Measurements from ENCODE around the gene SPINK13.
"Not testable (repeated sequence)": the region's sequence is repeated elsewhere in the genome, so short reads cannot be mapped to it uniquely, and the experiment has no call there.

SPINK13 gene

DNA sequence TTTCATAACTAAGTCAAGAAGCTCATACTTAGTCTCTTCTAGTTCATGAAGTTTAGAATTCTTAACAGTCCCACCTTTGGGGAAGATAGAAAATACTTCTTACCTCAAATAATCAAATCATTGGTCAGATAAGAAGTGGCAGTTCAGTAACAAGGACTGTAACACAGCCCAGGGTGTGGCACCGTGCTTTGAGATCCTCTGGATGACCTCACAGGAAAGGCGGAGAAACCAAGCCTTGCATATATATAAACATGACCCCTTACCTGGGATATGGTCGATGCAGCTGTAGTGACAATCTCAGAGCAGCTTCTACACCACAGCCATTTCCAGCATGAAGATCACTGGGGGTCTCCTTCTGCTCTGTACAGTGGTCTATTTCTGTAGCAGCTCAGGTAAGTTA is 43.6 kb downstream of the SPINK13 start, which contains the start of gene SPINK7:
TSS of gene SPINK7 (plus strand) at position 271 of the 400 bp plus-strand sequence. CDS start at position 332, 61 bp downstream.
- DNase-seq (ENCODE audit: low spot score), result no peak

DNA sequence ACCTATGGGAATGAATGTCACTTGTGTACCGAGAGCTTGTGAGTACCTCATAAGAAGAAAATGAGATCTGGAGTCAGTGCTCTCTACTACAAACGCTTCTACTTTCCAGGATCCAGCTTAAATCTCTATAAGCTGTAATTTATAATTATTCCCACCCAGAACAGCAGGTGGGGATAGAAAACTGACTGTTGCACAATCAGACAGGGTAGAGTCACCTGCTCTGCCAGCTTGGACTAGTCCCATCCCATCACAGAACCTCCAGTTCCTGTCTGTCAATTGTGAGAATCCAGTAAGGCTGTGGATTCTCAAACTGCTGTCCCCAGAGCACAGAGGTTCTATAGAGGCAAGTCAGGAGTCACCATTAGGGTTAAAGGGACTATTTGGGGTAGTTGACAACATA is 45.6 kb downstream of the SPINK13 start:
- no peak for DNase-seq (ENCODE audit: low spot score)

DNA sequence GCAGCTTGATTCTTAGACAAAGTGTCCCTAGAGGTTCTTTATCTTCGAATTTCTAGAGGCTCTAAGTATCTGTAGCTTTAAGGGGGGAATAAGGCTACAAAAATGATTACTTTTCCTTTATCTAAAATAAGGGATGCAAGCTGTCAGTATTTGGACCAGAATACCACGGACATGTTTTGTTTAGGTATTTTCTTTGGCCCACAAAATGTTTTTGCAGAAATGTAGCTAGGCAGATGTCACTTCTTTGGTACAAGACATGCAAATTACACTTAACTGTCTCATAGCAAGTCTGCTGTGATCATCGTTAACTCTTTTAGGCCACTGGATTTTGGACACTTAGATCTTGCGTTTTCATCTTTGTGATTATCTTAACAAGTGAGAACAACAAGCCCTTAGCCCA is 46.1 kb downstream of the SPINK13 start:
- no peak for DNase-seq (ENCODE audit: low spot score)

DNA sequence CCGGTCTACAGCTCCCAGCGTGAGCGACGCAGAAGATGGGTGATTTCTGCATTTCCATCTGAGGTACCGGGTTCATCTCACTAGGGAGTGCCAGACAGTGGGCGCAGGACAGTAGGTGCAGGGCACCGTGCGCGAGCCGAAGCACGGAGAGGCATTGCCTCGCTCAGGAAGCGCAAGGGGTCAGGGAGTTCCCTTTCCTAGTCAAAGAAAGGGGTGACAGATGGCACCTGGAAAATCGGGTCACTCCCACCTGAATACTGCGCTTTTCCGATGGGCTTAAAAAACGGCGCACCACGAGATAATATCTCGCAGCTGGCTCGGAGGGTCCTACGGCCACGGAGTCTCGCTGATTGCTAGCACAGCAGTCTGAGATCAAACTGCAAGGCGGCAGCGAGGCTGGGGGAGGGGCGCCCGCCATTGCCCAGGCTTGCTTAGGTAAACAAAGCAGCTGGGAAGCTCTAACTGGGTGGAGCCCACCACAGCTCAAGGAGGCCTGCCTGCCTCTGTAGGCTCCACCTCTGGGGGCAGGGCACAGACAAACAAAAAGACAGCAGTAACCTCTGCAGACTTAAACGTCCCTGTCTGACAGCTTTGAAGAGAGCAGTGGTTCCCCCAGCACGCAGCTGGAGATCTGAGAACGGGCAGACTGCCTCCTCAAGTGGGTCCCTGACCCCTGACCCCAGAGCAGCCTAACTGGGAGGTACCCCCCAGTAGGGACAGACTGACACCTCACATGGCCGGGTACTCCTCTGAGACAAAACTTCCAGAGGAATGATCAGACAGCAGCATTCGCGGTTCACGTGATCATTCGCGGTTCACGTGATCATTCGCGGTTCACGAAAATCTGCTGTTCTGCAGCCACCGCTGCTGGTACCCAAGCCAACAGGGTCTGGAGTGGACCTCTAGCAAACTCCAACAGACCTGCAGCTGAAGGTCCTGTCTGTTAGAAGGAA is 51.7 kb downstream of the SPINK13 start:
- DNase-seq (ENCODE audit: low spot score), result not testable (repeated sequence)

DNA sequence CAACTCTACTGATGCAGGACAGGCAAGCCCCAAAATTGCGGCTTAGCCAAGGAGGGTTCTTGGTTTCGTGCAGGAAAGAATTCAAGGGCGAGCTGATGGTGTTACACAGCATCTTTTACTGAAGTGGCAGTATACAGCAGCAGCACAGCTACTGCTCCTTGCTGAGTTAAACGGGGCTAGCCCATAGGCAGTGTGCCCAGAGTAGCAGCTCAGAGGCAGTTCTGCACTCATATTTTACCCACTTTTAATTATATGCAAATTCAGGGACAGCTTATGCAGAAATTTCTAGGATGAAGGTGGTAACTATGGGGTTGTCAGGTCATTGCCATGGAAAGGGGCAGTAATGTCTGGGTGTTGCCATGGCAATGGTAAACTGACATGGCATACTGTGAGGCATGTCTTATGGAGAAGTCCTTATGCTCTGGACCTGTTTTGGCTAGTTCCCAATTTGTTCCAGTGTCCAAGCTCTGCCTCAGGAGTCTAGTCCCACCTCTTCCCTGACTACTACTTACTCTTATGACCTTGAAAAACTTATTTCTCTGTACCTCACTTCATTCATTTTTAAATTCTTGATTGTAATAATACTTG is 64.8 kb downstream of the SPINK13 start:
- DNase-seq (ENCODE audit: low spot score), result no peak

DNA sequence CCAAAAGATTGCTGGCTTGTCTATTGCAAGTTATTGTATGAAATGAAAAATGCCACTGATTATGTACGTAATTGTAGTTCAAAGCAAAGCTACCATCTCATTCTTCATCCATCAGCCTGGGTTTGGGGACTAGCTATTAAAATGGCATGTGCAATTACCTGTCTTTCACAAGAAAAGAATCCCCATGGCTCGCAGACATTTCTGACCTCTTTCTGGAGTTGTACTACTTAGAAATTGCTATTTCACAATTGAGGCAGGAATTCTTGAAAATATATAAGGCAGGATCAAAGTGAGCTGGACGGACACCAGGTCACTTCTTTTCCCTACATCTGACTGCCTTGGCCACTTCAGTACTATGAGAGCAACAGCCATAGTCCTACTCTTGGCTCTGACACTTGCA is 66.7 kb downstream of the SPINK13 start, which contains the start of gene SPINK9:
TSS of gene SPINK9 (plus strand) at position 301 of the 400 bp plus-strand sequence. CDS start at position 356, 55 bp downstream.
- no peak for DNase-seq (ENCODE audit: low spot score)
